B cell (primary cell): ENCODE results near the gene SLC9A9.

Experiments used
- CTCF ChIP-seq: fragments of 200-600 bp; IDR thresholded peaks from one replicate; pipeline ENCODE4 v1.8.0; 2022; ENCODE audit warnings: antibody characterized with exemption, mild to moderate bottlenecking
- EZH2 ChIP-seq: IDR thresholded peaks from 2 replicates; pipeline ENCODE4 v1.6.1; 2012; ENCODE audit warnings: borderline replicate concordance, low read depth, mild to moderate bottlenecking, moderate library complexity, low read length; ENCODE audit not compliant: insufficient read depth, poor library complexity, severe bottlenecking

- no peak for TF ChIP-seq CTCF
- no peak for TF ChIP-seq EZH2
These were observed 514.9 kb downstream of the SLC9A9 start for GRCh38 chr3:143333367-143333766.
